Jurkat, Clone E6-1 (cell line): ENCODE data around the gene DDI2.
"Not testable (repeated sequence)": the region's sequence is repeated elsewhere in the genome, so short reads cannot be mapped to it uniquely, and the experiment has no call there.

Source experiments
- DNase-seq: peaks from one replicate; pipeline ENCODE4 v3.0.0-alpha.2; 2011; ENCODE audit warnings: low read depth, low spot score
- H3K4me3 ChIP-seq: 2 replicates; pipeline ENCODE4 v1.5.1; 2011; ENCODE audit warnings: mild to moderate bottlenecking, low read length, control low read depth, moderate library complexity

The DDI2 gene

DNA sequence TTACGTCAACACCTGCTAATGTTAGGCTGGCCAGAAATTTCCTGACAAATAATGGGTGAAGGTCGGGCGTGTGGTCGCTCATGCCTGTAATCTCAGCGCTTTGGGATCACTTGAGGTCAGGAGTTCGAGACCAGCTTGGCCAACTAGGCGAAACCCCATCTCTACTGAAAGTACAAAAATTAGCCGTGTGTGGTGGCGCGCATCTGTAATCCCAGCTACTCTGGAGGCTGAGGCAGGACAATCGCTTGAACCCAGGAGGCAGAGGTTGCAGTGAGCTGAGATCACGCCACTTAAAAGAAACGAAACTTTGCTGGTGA, 13.3 kb upstream of the DDI2 start:
- DNase-seq, H3K4me3 ChIP-seq: not testable (repeated sequence)

GRCh38 chr1:15604400-15604799, 12.9 kb upstream of the DDI2 start:
- H3K4me3 ChIP-seq, DNase-seq: not testable (repeated sequence)

DNA sequence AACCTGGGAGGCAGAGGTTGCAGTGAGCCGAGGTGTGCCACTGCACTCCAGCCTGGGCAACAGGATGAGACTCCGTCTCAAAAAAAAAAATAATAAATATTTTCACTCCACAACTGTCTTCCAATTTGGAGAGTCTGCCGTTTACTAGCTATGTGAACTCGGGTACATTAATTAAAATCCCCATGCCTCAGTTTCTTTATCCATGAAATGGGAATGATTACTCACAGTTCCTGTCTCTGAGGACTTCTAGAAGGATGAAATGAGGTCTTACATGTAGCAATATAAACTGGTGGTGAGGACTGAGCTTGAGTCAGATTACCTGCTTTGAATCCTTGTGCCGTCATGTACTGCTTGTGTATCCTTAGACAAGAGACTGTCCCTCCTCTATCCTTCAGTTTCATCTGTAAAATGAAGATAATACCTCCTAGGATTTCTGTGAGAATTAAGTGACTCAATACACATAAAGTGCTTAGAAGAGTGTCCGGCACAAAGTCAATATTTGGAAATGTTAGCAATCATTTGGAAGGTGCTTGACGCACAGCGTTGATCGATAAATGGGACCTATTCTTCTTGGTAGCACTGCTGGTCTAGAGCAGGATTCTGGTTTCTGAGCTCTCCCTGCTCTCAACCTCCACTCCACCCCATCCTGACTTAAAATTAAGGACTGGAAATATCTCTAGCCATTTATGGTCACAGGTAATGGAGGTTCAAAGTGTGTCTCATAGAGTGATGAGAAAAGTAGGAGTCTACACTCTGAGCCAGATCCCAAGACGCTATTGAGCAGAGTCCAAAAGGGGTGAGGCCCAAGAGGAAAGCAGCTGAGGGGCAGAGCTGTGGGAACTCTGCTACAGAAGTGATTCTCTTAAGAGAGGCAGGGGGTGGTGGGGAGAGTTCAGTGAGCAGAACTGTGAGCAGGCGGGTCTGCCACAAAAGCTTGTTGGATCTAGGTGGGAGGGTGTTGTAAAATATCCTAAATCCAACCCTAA, 11.6 kb upstream of the DDI2 start:
- no peak for DNase-seq
- H3K4me3 ChIP-seq: no peak overlapping the region

GRCh38 chr1:15609631-15610030, 7.6 kb upstream of the DDI2 start:
- DNase-seq: no peak
- no peak overlapping the region for H3K4me3 ChIP-seq

GRCh38 chr1:15610167-15610566, 7.1 kb upstream of the DDI2 start:
- no peak for DNase-seq

DNA sequence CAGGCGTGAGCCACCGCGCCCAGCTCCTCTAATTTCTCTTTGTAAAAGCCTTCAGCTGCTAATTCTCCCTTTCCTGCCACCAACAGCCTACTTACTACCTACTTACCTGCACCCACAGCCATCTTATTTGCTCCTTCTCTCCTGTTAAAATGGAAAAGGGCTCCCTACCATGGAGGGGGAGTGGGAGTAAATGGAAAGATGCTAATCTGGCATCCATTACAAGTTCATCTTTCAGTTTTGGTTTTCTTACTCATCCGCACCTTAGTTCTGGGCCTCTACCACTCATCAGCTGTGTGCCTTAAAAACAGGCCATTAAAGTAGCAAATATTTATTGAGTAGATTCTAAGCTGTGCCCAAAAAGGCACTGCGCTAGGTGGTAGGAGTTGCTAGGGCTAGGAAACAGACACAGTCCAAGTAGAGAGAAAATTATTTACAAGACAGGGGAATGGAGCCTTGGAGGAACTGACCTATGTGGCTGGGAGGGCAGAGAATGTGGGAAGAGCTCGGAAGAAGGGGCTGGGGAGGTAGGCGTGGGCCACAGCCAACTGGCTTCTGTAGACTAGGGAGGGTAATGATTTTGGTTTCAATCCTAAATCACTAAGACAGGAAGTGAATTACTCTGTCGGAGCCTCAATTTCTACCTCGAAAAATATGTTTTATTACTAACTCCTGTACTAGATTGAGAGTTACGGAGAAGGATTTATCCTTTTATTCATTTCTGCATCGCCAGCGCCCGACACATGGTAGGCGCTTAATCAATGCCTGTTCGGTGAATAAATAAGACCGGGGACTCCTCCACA, 685 bp upstream of the DDI2 start:
- no peak for DNase-seq
- H3K4me3 ChIP-seq: peak overlapping the region; percentile 56

More at GRCh38 chr1:15610167-15610566, 7.1 kb upstream of the DDI2 start:
- H3K4me3 ChIP-seq: no peak overlapping the region

- peak; percentile 19 for DNase-seq
- peak overlapping the region; percentile 79 for H3K4me3 ChIP-seq
Measured at GRCh38 chr1:15618077-15618654, 908 bp downstream of the DDI2 start.

DNA sequence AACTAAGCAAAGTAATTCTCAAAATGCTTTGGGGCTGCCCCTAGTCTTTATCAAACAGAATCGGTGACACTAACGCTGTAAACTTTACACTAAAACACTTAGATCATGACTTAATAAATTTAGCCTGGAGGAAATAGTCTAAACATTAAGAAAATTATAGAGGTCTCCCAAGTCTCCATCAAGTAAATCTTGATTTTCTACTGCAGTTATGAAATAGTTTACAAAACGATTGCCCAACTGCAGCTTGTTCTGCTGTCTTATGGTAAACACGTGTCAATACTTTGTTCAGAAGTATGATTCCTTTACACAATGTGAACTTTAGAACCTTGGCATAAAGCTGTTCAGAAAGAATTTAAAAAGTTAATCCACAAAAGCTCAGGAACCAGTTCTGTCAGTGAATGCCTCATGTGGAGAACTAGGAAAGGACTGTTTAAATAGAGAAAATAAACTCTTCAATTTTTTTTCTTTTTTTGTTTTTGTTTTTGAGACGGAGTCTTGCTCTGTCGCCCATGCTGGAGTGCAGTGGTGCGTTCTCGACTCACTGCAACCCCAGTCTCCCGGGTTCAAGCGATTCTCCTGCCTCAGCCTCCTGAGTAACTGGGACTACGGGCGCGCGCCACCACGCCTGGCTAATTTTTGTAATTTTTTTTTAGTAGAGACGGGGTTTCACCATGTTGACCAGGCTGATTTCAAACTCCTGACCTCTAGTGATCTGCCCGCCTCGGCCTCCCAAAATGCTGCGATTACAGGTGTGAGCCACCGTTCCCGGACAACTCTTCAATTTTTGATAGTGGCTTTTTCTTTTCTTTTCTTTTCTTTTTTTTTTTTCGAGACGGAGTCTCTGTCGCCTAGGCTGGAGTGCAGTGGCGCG, 1.6 kb downstream of the DDI2 start:
- DNase-seq: no peak
- H3K4me3 ChIP-seq: peak overlapping the region; percentile 79

- DNase-seq: no peak
- H3K4me3 ChIP-seq: no peak overlapping the region
Measured at GRCh38 chr1:15620155-15620545, 2.9 kb downstream of the DDI2 start.

GRCh38 chr1:15620902-15621682, 3.8 kb downstream of the DDI2 start:
- H3K4me3 ChIP-seq: no peak overlapping the region
- DNase-seq: no peak

DNA sequence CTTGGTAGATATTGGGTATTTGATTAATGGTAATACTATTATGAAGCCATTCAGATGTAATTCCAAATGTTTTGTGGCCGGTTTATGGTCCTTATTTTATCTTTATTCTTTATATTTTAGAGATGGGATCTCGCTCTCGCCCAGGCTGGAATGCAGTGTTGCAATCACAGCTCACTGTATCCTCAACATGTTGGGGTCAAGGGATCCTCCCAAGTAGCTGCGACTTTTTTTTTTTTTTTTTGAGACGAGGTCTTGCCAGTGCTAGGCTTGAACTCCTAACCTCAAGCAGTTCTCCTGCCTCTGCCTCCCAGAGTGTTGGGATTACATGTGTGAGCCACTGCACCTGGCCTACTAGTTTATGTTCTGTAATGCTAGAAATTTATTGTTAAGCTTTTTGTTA, 4.7 kb downstream of the DDI2 start:
- H3K4me3 ChIP-seq: no peak overlapping the region

GRCh38 chr1:15622712-15623373, 5.6 kb downstream of the DDI2 start:
- no peak for DNase-seq

More for the DNA sequence above, 4.7 kb downstream of the DDI2 start:
- DNase-seq: no peak

GRCh38 chr1:15623435-15623834, 6.2 kb downstream of the DDI2 start:
- DNase-seq: no peak
- H3K4me3 ChIP-seq: no peak overlapping the region

More at GRCh38 chr1:15622712-15623373, 5.6 kb downstream of the DDI2 start:
- H3K4me3 ChIP-seq: no peak overlapping the region

- DNase-seq: no peak
Measured at GRCh38 chr1:15624133-15624714, 7.0 kb downstream of the DDI2 start.

GRCh38 chr1:15625056-15625917, 8.0 kb downstream of the DDI2 start:
- no peak overlapping the region for H3K4me3 ChIP-seq
- no peak for DNase-seq

More at GRCh38 chr1:15624133-15624714, 7.0 kb downstream of the DDI2 start:
- H3K4me3 ChIP-seq: no peak overlapping the region

GRCh38 chr1:15626269-15626950, 9.2 kb downstream of the DDI2 start:
- DNase-seq: no peak
- no peak overlapping the region for H3K4me3 ChIP-seq
